DOHH2 (cell line): ENCODE measurements around the gene PABPC3.

ENCODE experiments used
- H3F3A ChIP-seq: fragments of 200-600 bp; sonication (generic), shearing (Covaris generic); 2 replicates; pipeline ENCODE4 v1.6.0; 2016; ENCODE audit warnings: antibody characterized with exemption, mild to moderate bottlenecking; ENCODE audit not compliant: control insufficient read depth, insufficient read depth
- H3K27ac ChIP-seq: fragments of 200-600 bp; sonication (generic); 2 replicates; pipeline ENCODE4 v1.5.1; 2014; ENCODE audit warnings: low read depth, mild to moderate bottlenecking, low read length, moderate library complexity
- H3K27me3 ChIP-seq: fragments of 200-600 bp; sonication (generic); 2 replicates; pipeline ENCODE4 v1.6.1; 2014; ENCODE audit warnings: mild to moderate bottlenecking, low read length, mixed read lengths; ENCODE audit not compliant: control insufficient read depth
- H3K36me3 ChIP-seq: fragments of 200-600 bp; sonication (generic); 2 replicates; pipeline ENCODE4 v1.6.1; 2014; ENCODE audit warnings: mild to moderate bottlenecking, low read length, moderate library complexity, mixed read lengths; ENCODE audit not compliant: control insufficient read depth
- H3K4me1 ChIP-seq: fragments of 200-600 bp; sonication (generic); 2 replicates; pipeline ENCODE4 v1.6.1; 2014; ENCODE audit warnings: mild to moderate bottlenecking, low read length, mixed read lengths; ENCODE audit not compliant: control insufficient read depth
- H3K4me2 ChIP-seq: fragments of 200-600 bp; sonication (generic); 2 replicates; pipeline ENCODE4 v1.6.0; 2014; ENCODE audit warnings: mild to moderate bottlenecking, low read length, moderate library complexity
- H3K4me3 ChIP-seq: fragments of 200-600 bp; sonication (generic); 2 replicates; pipeline ENCODE4 v1.5.1; 2014; ENCODE audit warnings: mild to moderate bottlenecking, low read length, mixed read lengths
- H3K79me2 ChIP-seq: fragments of 200-600 bp; sonication (generic); 2 replicates; pipeline ENCODE4 v1.6.1; 2014; ENCODE audit warnings: mild to moderate bottlenecking, low read length, mixed read lengths; ENCODE audit not compliant: control insufficient read depth
- H3K9me2 ChIP-seq: fragments of 200-600 bp; sonication (generic); replicated peaks from 2 replicates; pipeline ENCODE4 v1.6.1; 2014; ENCODE audit warnings: mild to moderate bottlenecking, low read length, mixed read lengths; ENCODE audit not compliant: control insufficient read depth
- H3K9me3 ChIP-seq: fragments of 200-600 bp; sonication (generic); 2 replicates; pipeline ENCODE4 v1.6.1; 2014; ENCODE audit warnings: antibody characterized with exemption, low read length, mixed read lengths; ENCODE audit not compliant: control insufficient read depth, insufficient read depth
- H4K20me1 ChIP-seq: fragments of 200-600 bp; sonication (generic); 2 replicates; pipeline ENCODE4 v1.6.0; 2014; ENCODE audit warnings: low read depth, mild to moderate bottlenecking, antibody characterized with exemption, low read length, moderate library complexity; ENCODE audit not compliant: control insufficient read depth, insufficient read depth
- EZH2phosphoT487 ChIP-seq: fragments of 200-600 bp; sonication (generic); IDR thresholded peaks from 2 replicates; pipeline ENCODE4 v1.6.1; 2017; ENCODE audit warnings: borderline replicate concordance, mild to moderate bottlenecking, antibody characterized with exemption, low read length, moderate library complexity, mixed read lengths
- TF ChIP-seq, protein P1 (sequence below): fragments of 200-600 bp; sonication (generic); IDR thresholded peaks from one replicate; pipeline ENCODE4 v1.5.1; 2014; ENCODE audit warnings: antibody characterized with exemption, mild to moderate bottlenecking, low read depth, low read length; ENCODE audit not compliant: poor library complexity, severe bottlenecking

PABPC3 gene

DNA sequence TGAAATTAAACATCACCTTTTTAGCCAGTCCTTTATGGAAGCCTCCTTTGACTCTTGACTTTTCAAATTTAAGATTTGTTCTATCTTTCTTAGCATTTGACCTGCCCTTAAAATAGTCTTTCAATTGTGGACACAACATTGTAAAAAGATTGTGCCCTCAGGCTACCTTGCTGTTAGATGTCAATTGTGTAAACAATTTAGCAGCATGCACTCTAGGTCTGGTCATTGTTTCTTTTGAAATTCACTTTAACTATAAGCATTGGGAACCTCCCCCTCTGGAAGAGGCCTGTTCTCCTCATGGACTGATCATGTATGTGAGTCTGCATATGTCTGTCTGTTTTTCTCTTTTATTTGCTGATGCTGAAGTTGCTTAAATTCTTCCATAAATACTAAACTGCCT lies 31.5 kb upstream of the PABPC3 start:
- Histone ChIP-seq H3K79me2 (no peaks in the 10 kb centered on the region), H3K9me2 (no peaks in the 10 kb centered on the region), H3K27me3 (no peaks in the 10 kb centered on the region), H3K4me3 (no peak overlapping the region), H3K4me2 (no peak overlapping the region), H3K4me1 (no peaks in the 10 kb centered on the region), H4K20me1 (no peaks in the 10 kb centered on the region), H3K27ac (no peak overlapping the region), H3K9me3 (no peaks in the 10 kb centered on the region), H3K36me3 (no peaks in the 10 kb centered on the region), H3F3A (no peaks in the 10 kb centered on the region)
- TF ChIP-seq, protein P1, sequence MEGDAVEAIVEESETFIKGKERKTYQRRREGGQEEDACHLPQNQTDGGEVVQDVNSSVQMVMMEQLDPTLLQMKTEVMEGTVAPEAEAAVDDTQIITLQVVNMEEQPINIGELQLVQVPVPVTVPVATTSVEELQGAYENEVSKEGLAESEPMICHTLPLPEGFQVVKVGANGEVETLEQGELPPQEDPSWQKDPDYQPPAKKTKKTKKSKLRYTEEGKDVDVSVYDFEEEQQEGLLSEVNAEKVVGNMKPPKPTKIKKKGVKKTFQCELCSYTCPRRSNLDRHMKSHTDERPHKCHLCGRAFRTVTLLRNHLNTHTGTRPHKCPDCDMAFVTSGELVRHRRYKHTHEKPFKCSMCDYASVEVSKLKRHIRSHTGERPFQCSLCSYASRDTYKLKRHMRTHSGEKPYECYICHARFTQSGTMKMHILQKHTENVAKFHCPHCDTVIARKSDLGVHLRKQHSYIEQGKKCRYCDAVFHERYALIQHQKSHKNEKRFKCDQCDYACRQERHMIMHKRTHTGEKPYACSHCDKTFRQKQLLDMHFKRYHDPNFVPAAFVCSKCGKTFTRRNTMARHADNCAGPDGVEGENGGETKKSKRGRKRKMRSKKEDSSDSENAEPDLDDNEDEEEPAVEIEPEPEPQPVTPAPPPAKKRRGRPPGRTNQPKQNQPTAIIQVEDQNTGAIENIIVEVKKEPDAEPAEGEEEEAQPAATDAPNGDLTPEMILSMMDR = no peak
- TF ChIP-seq EZH2phosphoT487 = no peak

DNA sequence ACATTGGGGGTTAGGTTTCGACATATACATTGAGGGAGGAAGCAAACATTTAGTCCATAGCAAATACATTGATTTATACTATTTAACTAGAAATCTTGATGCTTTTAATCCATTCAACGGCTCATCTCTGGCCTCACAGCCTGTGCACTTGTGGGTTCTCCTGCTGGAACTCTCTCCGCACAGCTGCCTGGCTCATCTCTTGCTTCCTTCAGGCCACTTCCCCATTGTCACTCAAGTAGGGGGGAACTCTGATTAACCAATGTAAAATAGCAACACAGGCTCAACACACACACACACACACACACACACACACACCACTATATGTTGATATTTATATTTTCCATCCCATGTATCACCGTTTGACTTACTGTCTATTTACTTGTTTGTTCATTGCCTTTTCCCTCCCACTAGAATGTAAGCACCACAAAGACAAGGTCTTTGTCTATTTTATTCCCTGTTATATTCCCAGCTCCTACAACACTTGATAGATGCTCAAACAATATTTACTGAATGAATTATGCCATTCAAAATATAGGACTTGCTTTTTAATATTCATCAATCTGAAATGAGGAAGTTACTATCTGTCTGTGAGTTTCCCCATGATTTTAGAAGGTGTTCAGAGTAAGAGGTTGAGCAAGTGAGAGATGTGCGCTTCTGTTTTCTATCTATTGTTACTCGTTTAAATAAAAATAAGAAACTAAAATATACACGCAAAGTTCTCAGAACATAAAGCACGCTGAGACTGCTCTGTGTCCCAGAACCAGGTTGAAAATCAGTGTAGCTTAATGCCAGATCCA lies 29.8 kb upstream of the PABPC3 start:
- Histone ChIP-seq H4K20me1 (no peaks in the 10 kb centered on the region), H3F3A (no peaks in the 10 kb centered on the region), H3K79me2 (no peaks in the 10 kb centered on the region), H3K36me3 (no peaks in the 10 kb centered on the region), H3K27ac (no peak overlapping the region), H3K4me3 (no peak overlapping the region), H3K4me2 (no peak overlapping the region), H3K4me1 (no peaks in the 10 kb centered on the region), H3K27me3 (no peaks in the 10 kb centered on the region), H3K9me3 (no peaks in the 10 kb centered on the region), H3K9me2 (no peaks in the 10 kb centered on the region)
- TF ChIP-seq, protein P1 = no peak

DNA sequence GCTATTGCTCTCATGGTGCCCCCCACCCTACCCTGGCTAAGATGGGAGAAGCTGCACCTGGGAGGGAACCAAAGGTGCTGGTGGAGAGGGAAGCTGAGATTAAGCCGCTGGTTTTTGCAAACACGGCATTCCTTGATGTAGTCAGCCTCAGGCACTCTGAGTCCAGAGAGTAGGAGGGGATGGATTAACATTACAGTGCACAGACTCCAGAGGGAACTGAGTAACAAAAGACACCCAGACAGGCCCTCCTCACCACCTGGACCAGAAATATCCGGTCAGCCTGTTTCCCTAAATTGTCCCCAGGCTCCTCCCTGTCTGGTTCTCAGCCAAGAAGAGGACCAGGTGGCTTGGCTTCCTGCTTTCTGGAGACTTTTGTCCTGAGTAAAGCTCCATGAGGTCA lies 28.9 kb upstream of the PABPC3 start:
- no peaks in the 10 kb centered on the region for H3K9me3 ChIP-seq
- H3K27ac ChIP-seq = no peak overlapping the region
- no peaks in the 10 kb centered on the region for H3F3A ChIP-seq
- no peaks in the 10 kb centered on the region for H3K79me2 ChIP-seq
- H4K20me1 ChIP-seq = no peaks in the 10 kb centered on the region
- no peaks in the 10 kb centered on the region for H3K4me1 ChIP-seq
- no peaks in the 10 kb centered on the region for H3K9me2 ChIP-seq
- TF ChIP-seq EZH2phosphoT487 = no peak
- TF ChIP-seq, protein P1 = no peak
- no peaks in the 10 kb centered on the region for H3K27me3 ChIP-seq
- no peaks in the 10 kb centered on the region for H3K36me3 ChIP-seq
- no peak overlapping the region for H3K4me2 ChIP-seq
- H3K4me3 ChIP-seq = no peak overlapping the region
